Measurements from ENCODE around the gene HBP1. TPM values are rescaled to one million over a fixed set of nuclear protein-coding genes. Genes with fewer than 3 reads are reported as not detected.

HBP1 gene
- polyA plus RNA-seq, 3 donors = 41.2 to 52.9 (median 44.7) TPM

- TF ChIP-seq, protein P1, sequence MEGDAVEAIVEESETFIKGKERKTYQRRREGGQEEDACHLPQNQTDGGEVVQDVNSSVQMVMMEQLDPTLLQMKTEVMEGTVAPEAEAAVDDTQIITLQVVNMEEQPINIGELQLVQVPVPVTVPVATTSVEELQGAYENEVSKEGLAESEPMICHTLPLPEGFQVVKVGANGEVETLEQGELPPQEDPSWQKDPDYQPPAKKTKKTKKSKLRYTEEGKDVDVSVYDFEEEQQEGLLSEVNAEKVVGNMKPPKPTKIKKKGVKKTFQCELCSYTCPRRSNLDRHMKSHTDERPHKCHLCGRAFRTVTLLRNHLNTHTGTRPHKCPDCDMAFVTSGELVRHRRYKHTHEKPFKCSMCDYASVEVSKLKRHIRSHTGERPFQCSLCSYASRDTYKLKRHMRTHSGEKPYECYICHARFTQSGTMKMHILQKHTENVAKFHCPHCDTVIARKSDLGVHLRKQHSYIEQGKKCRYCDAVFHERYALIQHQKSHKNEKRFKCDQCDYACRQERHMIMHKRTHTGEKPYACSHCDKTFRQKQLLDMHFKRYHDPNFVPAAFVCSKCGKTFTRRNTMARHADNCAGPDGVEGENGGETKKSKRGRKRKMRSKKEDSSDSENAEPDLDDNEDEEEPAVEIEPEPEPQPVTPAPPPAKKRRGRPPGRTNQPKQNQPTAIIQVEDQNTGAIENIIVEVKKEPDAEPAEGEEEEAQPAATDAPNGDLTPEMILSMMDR (IDR thresholded peaks at IDR 0.05) = no peak
- H3K4me2 ChIP-seq (replicated peaks; ENCODE audit: extremely low read depth, low read length, poor library complexity, severe bottlenecking) = no peak overlapping the region
- peaks cover 12 to 46% of the 10 kb centered on the region in 2 donors for H3K36me3 ChIP-seq (replicated peaks in 1 of 2; ENCODE audit: control insufficient read depth in 1 of 2, insufficient read depth in 2 of 2, low read length in 2 of 2)
- H3K27me3 Mint-ChIP-seq (ENCODE audit: low read depth in 3 of 3) = peaks cover 0 to 1% (median 0%) of the 10 kb centered on the region in 3 donors
- no peaks in the 10 kb centered on the region for H3K27me3 ChIP-seq (ENCODE audit: control insufficient read depth in 2 of 2, insufficient read depth in 2 of 2, low read length in 2 of 2)
- no peak for DNase-seq
- no peaks in the 10 kb centered on the region for H4K20me1 ChIP-seq (ENCODE audit: insufficient read depth, low read length)
- H3K79me2 ChIP-seq (ENCODE audit: insufficient read depth, low read length) = no peaks in the 10 kb centered on the region
- no peaks in the 10 kb centered on the region for H3K9me3 Mint-ChIP-seq
- H3K9me3 ChIP-seq (replicated peaks in 1 of 2; ENCODE audit: control insufficient read depth in 1 of 2, insufficient read depth in 1 of 2, low read length in 2 of 2) = no peaks in the 10 kb centered on the region
- WGBS (ENCODE audit: insufficient coverage) = no CpG with 5 or more reads among the region's 3 CpGs
- H2AFZ ChIP-seq (ENCODE audit: insufficient read depth, low read depth, low read length, poor library complexity, severe bottlenecking) = no peak overlapping the region
- no peak overlapping the region for H3K4me3 ChIP-seq (replicated peaks in 1 of 3; ENCODE audit: low read depth in 2 of 3, low read length in 3 of 3)
- H3K4me1 Mint-ChIP-seq = no peaks in the 10 kb centered on the region
- peaks cover 23 to 39% of the 10 kb centered on the region in 2 donors for H3K36me3 Mint-ChIP-seq
- intact Hi-C loops (cut with micrococcal nuclease) = no loop called here
- no peak overlapping the region for H3K9ac ChIP-seq (ENCODE audit: insufficient read depth, low read length, poor library complexity, severe bottlenecking)
- peak overlapping the region in 1 of 7 donors; percentile 42 for H3K27ac Mint-ChIP-seq
- no peak overlapping the region for H3K4me3 Mint-ChIP-seq
- no peak overlapping the region for H3K27ac ChIP-seq (ENCODE audit: low read depth in 1 of 2, low read length in 2 of 2)
- H3K4me1 ChIP-seq (ENCODE audit: control insufficient read depth in 1 of 2, insufficient read depth in 2 of 2, low read length in 2 of 2) = no peaks in the 10 kb centered on the region
These were observed 65.6 kb downstream of the HBP1 start for GRCh38 chr7:107234436-107234835.

GRCh38 chr7:107236862-107237261, 68.1 kb downstream of the HBP1 start:
- no peak overlapping the region for H3K27ac Mint-ChIP-seq
- H2AFZ ChIP-seq (ENCODE audit: insufficient read depth, low read depth, low read length, poor library complexity, severe bottlenecking) = no peak overlapping the region
- no peaks in the 10 kb centered on the region for H3K4me1 Mint-ChIP-seq
- no peaks in the 10 kb centered on the region for H3K27me3 ChIP-seq (ENCODE audit: control insufficient read depth in 2 of 2, insufficient read depth in 2 of 2, low read length in 2 of 2)
- H3K9me3 Mint-ChIP-seq = peaks cover 0 to 2% (median 0%) of the 10 kb centered on the region in 7 donors
- H3K36me3 Mint-ChIP-seq = peaks cover 21 to 40% of the 10 kb centered on the region in 2 donors
- H3K4me1 ChIP-seq (ENCODE audit: control insufficient read depth in 1 of 2, insufficient read depth in 2 of 2, low read length in 2 of 2) = no peaks in the 10 kb centered on the region
- DNase-seq = no peak
- TF ChIP-seq, protein P1 (IDR thresholded peaks at IDR 0.05) = no peak
- no peak overlapping the region for H3K4me3 ChIP-seq (replicated peaks in 1 of 3; ENCODE audit: low read depth in 2 of 3, low read length in 3 of 3)
- peaks cover 0 to 3% (median 0%) of the 10 kb centered on the region in 3 donors for H3K27me3 Mint-ChIP-seq (ENCODE audit: low read depth in 3 of 3)
- intact Hi-C loops (cut with micrococcal nuclease) = no loop called here
- no peaks in the 10 kb centered on the region for H3K9me3 ChIP-seq (replicated peaks in 1 of 2; ENCODE audit: control insufficient read depth in 1 of 2, insufficient read depth in 1 of 2, low read length in 2 of 2)
- H3K4me2 ChIP-seq (replicated peaks; ENCODE audit: extremely low read depth, low read length, poor library complexity, severe bottlenecking) = no peak overlapping the region
- no peaks in the 10 kb centered on the region for H4K20me1 ChIP-seq (ENCODE audit: insufficient read depth, low read length)
- H3K27ac ChIP-seq (ENCODE audit: low read depth in 1 of 2, low read length in 2 of 2) = no peak overlapping the region
- H3K79me2 ChIP-seq (ENCODE audit: insufficient read depth, low read length) = no peaks in the 10 kb centered on the region
- H3K9ac ChIP-seq (ENCODE audit: insufficient read depth, low read length, poor library complexity, severe bottlenecking) = no peak overlapping the region
- peaks cover 4 to 42% of the 10 kb centered on the region in 2 donors for H3K36me3 ChIP-seq (replicated peaks in 1 of 2; ENCODE audit: control insufficient read depth in 1 of 2, insufficient read depth in 2 of 2, low read length in 2 of 2)
- no peak overlapping the region for H3K4me3 Mint-ChIP-seq
